MV-4-11 (cell line): ENCODE data around the gene RBM33.

Source experiments
- DNase-seq: peaks from one replicate; lab custom pipeline; 2025; lab: John Stamatoyannopoulos, UW

RBM33 gene

GRCh38 chr7:155747209-155747608, 102.7 kb downstream of the RBM33 start:
- no peak for DNase-seq

GRCh38 chr7:155749578-155749977, 105.1 kb downstream of the RBM33 start:
- DNase-seq: no peak

GRCh38 chr7:155750255-155751125, 106.0 kb downstream of the RBM33 start:
- DNase-seq: no peak

GRCh38 chr7:155751409-155751808, 106.9 kb downstream of the RBM33 start:
- no peak for DNase-seq

GRCh38 chr7:155752756-155753445, 108.4 kb downstream of the RBM33 start:
- peak; percentile 30 for DNase-seq

- DNase-seq: no peak
Measured at GRCh38 chr7:155753446-155753965, 109.0 kb downstream of the RBM33 start.

- DNase-seq: no peak
Measured at GRCh38 chr7:155754165-155754564, 109.7 kb downstream of the RBM33 start.

GRCh38 chr7:155755026-155755425, 110.6 kb downstream of the RBM33 start:
- DNase-seq: no peak

- peak; percentile 94 for DNase-seq
Measured at GRCh38 chr7:155756322-155756721, 111.9 kb downstream of the RBM33 start.

GRCh38 chr7:155758348-155758747, 113.9 kb downstream of the RBM33 start:
- DNase-seq: no peak

GRCh38 chr7:155759740-155760430, 115.4 kb downstream of the RBM33 start:
- peak; percentile 53 for DNase-seq

GRCh38 chr7:155761162-155761561, 116.7 kb downstream of the RBM33 start:
- DNase-seq: peak; percentile 85

- no peak for DNase-seq
Measured at GRCh38 chr7:155762036-155762435, 117.6 kb downstream of the RBM33 start.

GRCh38 chr7:155762655-155763054, 118.2 kb downstream of the RBM33 start:
- no peak for DNase-seq

- DNase-seq: peak; percentile 18
Measured at GRCh38 chr7:155763122-155763521, 118.7 kb downstream of the RBM33 start.

GRCh38 chr7:155763691-155764437, 119.4 kb downstream of the RBM33 start:
- peak; percentile 53 for DNase-seq

GRCh38 chr7:155764438-155764793, 120.0 kb downstream of the RBM33 start:
- peak; percentile 83 for DNase-seq

GRCh38 chr7:155765458-155765857, 121.0 kb downstream of the RBM33 start:
- DNase-seq: no peak

GRCh38 chr7:155766386-155766785, 121.9 kb downstream of the RBM33 start:
- no peak for DNase-seq

- DNase-seq: peak; percentile 23
Measured at GRCh38 chr7:155766966-155767916, 122.8 kb downstream of the RBM33 start.

GRCh38 chr7:155769701-155770100, 125.2 kb downstream of the RBM33 start:
- DNase-seq: peak; percentile 92
